SH-SY5Y (cell line): ENCODE data around the gene TRANK1.

ENCODE experiments used
- GATA2 ChIP-seq: IDR thresholded peaks from 2 replicates; pipeline ENCODE4 v1.6.1; 2011; ENCODE audit warnings: mild to moderate bottlenecking, low read depth, low read length
- GATA3 ChIP-seq: IDR thresholded peaks from 2 replicates; pipeline ENCODE4 v1.6.1; 2011; ENCODE audit warnings: low read depth, mild to moderate bottlenecking, low read length, moderate library complexity

GRCh38 chr3:36895496-36896409 lies 49.1 kb downstream of the TRANK1 start:
- no peak for TF ChIP-seq GATA2
- TF ChIP-seq GATA3, result no peak
